Neural progenitor cell (in vitro differentiated cells): ENCODE results near the gene TRHDE.

Experiments
- EZH2 ChIP-seq: fragments of 200-600 bp; sonication (generic); IDR thresholded peaks from 2 replicates; pipeline ENCODE4 v1.6.1; 2017; ENCODE audit warnings: antibody characterized with exemption, mild to moderate bottlenecking, moderate library complexity
- TF ChIP-seq, protein P1 (sequence below): fragments of 200-600 bp; sonication (generic); IDR thresholded peaks from 2 replicates; pipeline ENCODE4 v1.5.1; 2017; ENCODE audit warnings: antibody characterized with exemption, mild to moderate bottlenecking

DNA sequence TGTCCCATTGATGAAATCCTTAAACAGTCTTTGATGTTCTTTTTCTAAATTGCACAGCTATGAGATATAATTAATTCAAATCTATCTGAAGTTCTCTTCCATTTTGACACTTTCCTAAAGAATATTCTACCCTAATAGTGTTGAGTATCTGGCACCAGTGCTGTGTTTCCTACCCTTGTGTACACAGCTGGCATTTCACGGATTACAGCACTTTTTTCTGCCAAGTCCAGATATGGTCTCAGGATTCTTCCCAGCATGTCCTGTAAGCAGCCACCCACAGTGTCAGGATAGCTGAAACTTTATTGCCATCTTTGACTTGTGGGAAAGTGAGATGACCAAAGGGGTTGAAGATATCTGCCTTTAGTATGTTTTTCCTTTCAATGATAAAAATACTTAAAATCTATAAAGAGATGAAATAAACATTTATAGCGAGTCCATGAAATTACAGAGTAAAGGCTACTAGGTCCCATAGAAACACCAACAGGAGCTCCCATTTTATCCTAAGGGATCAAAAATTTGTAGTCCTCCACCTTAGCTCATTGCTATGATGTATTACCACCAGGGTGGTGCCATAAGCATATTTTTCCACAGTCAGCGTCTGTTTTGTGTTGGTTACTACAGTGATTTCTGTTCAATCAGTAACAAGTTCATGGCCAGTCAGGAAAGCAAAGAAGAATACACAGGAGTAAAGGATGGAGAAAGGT, 96.7 kb downstream of the TRHDE start:
- TF ChIP-seq EZH2: no peak
- TF ChIP-seq, protein P1, sequence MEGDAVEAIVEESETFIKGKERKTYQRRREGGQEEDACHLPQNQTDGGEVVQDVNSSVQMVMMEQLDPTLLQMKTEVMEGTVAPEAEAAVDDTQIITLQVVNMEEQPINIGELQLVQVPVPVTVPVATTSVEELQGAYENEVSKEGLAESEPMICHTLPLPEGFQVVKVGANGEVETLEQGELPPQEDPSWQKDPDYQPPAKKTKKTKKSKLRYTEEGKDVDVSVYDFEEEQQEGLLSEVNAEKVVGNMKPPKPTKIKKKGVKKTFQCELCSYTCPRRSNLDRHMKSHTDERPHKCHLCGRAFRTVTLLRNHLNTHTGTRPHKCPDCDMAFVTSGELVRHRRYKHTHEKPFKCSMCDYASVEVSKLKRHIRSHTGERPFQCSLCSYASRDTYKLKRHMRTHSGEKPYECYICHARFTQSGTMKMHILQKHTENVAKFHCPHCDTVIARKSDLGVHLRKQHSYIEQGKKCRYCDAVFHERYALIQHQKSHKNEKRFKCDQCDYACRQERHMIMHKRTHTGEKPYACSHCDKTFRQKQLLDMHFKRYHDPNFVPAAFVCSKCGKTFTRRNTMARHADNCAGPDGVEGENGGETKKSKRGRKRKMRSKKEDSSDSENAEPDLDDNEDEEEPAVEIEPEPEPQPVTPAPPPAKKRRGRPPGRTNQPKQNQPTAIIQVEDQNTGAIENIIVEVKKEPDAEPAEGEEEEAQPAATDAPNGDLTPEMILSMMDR: no peak
